HepG2 (cell line): ENCODE measurements around the gene TMIGD2. TPM values are rescaled to one million over a fixed set of nuclear protein-coding genes. Genes with fewer than 3 reads are reported as not detected.
A peak's percentile ranks its signal among the peaks of the same experiment; 100 is the strongest.

Experiments used
- ATF7-NPFF ChIP-seq: sonication (generic); formaldehyde crosslinking; IDR thresholded peaks from 2 replicates; pipeline ENCODE4 v1.8.1; 2023; ENCODE audit warnings: mild to moderate bottlenecking, low read depth, missing genetic modification reagents, moderate library complexity
- FOXP1 ChIP-seq, 2 experiments: fragments of 450-650 bp in 1 of 2; IDR thresholded peaks; 2 replicates each; pipeline ENCODE4 v1.6.1; 2017 to 2018; ENCODE audit warnings: antibody characterized with exemption in 1 of 2
- GTF2F1 ChIP-seq: fragments of 150-350 bp; IDR thresholded peaks from 2 replicates; pipeline ENCODE4 v1.6.1; 2014; ENCODE audit warnings: low read length
- HNF4A ChIP-seq: sonication (generic); formaldehyde crosslinking; IDR thresholded peaks from 2 replicates; pipeline ENCODE4 v1.4.0; 2020; ENCODE audit warnings: missing genetic modification reagents
- HNF4G ChIP-seq, 2 experiments: sonication (generic) in 1 of 2; formaldehyde crosslinking in 1 of 2; IDR thresholded peaks; 2 replicates each; pipeline versions ENCODE4 v1.4.0 to v1.6.1; 2011 to 2020; ENCODE audit warnings: borderline replicate concordance in 2 of 2, low read depth in 2 of 2, mild to moderate bottlenecking in 2 of 2, low read length in 1 of 2, missing genetic modification reagents in 1 of 2, moderate library complexity in 1 of 2
- KLF16 ChIP-seq, 2 experiments: sonication (generic) in 1 of 2; formaldehyde crosslinking in 1 of 2; IDR thresholded peaks; 2 replicates each; pipeline versions ENCODE4 v1.6.1 to v1.8.0; 2016 to 2023; ENCODE audit warnings: missing genetic modification reagents in 2 of 2, missing compliant biosample characterization in 1 of 2
- MXD3 ChIP-seq: IDR thresholded peaks from 2 replicates; pipeline ENCODE4 v1.6.1; 2016; ENCODE audit warnings: mild to moderate bottlenecking, missing biosample characterization, missing genetic modification reagents
- NFIB ChIP-seq: sonication (generic); formaldehyde crosslinking; IDR thresholded peaks from 2 replicates; pipeline ENCODE4 v1.9.0; 2021; ENCODE audit warnings: missing genetic modification reagents, mild to moderate bottlenecking, borderline replicate concordance
- PHF5A ChIP-seq: IDR thresholded peaks from one replicate; pipeline ENCODE4 v1.6.1; 2018; ENCODE audit warnings: low read depth, missing genetic modification reagents; ENCODE audit not compliant: unreplicated experiment
- RCOR2 ChIP-seq: IDR thresholded peaks from 2 replicates; pipeline ENCODE4 v1.6.1; 2016; ENCODE audit warnings: missing biosample characterization, missing genetic modification reagents
- SIN3B ChIP-seq: fragments of 150-350 bp; IDR thresholded peaks from 2 replicates; pipeline ENCODE4 v1.6.1; 2014; ENCODE audit warnings: low read length
- SOX13 ChIP-seq, 3 experiments: fragments of 450-650 bp in 1 of 3; sonication (generic) in 1 of 3; formaldehyde crosslinking in 1 of 3; IDR thresholded peaks in 2 of 3; conservative IDR thresholded peaks in 1 of 3; 2 replicates each; pipeline versions ENCODE4 v1.5.0 to v1.6.1; 2016 to 2020; ENCODE audit warnings: antibody characterized with exemption in 1 of 3, mild to moderate bottlenecking in 1 of 3, missing compliant biosample characterization in 1 of 3, missing genetic modification reagents in 1 of 3, moderate library complexity in 1 of 3
- TEAD2 ChIP-seq: sonication (generic); formaldehyde crosslinking; IDR thresholded peaks from 2 replicates; pipeline ENCODE4 v1.9.0; 2021; ENCODE audit warnings: missing genetic modification reagents
- ZNF142 ChIP-seq: sonication (generic); formaldehyde crosslinking; IDR thresholded peaks from 2 replicates; pipeline ENCODE4 v1.4.0; 2020; ENCODE audit warnings: missing genetic modification reagents
- ZNF296 ChIP-seq: sonication (generic); formaldehyde crosslinking; conservative IDR thresholded peaks from 2 replicates; pipeline ENCODE4 v1.5.0; 2020; ENCODE audit warnings: mild to moderate bottlenecking, missing genetic modification reagents
- ZNF430 ChIP-seq: sonication (generic); formaldehyde crosslinking; IDR thresholded peaks from 2 replicates; pipeline ENCODE4 v1.9.0; 2021; ENCODE audit warnings: mild to moderate bottlenecking, missing genetic modification reagents
- ZSCAN30 ChIP-seq: sonication (generic); formaldehyde crosslinking; IDR thresholded peaks from 2 replicates; pipeline ENCODE4 v1.5.0; 2020; ENCODE audit warnings: mild to moderate bottlenecking, missing genetic modification reagents
- polyA plus RNA-seq, 8 experiments: library from polyadenylated mRNA; depleted of rRNA in 3 of 8; stranded (reverse) in 7 of 8; unstranded in 1 of 8; fragments of >200 nt; fragmentation: Illumina TruSeq in 4 of 8; extraction: Trizol in 4 of 8; gene quantifications; 2 replicates each; pipeline versions ENCODE4 v1.2.1 to v1.2.3, GENCODE V29; 2011 to 2016; ENCODE audit warnings: low read depth in 4 of 8, missing spikeins in 1 of 8, mixed read lengths in 1 of 8; ENCODE audit not compliant: insufficient read depth in 1 of 8
- total RNA-seq, 5 experiments: library from RNA; depleted of rRNA; stranded (reverse); fragments of >200 nt; fragmentation: Illumina TruSeq; extraction: Trizol; gene quantifications; 2 replicates each; pipeline ENCODE4 v1.2.3, GENCODE V29; 2016; ENCODE audit warnings: low read depth in 1 of 5
- TF ChIP-seq, protein P1 (sequence below): sonication (generic); formaldehyde crosslinking; conservative IDR thresholded peaks from 2 replicates; pipeline ENCODE4 v1.4.0; 2020; ENCODE audit warnings: mild to moderate bottlenecking, missing genetic modification reagents, moderate library complexity

Gene TMIGD2
- total and polyA plus RNA-seq, 2 of the 13 experiments (the other 11 are each of a cell fraction or from before 2014, with no cell fraction given) = 0.11 to 1.0 TPM

DNA sequence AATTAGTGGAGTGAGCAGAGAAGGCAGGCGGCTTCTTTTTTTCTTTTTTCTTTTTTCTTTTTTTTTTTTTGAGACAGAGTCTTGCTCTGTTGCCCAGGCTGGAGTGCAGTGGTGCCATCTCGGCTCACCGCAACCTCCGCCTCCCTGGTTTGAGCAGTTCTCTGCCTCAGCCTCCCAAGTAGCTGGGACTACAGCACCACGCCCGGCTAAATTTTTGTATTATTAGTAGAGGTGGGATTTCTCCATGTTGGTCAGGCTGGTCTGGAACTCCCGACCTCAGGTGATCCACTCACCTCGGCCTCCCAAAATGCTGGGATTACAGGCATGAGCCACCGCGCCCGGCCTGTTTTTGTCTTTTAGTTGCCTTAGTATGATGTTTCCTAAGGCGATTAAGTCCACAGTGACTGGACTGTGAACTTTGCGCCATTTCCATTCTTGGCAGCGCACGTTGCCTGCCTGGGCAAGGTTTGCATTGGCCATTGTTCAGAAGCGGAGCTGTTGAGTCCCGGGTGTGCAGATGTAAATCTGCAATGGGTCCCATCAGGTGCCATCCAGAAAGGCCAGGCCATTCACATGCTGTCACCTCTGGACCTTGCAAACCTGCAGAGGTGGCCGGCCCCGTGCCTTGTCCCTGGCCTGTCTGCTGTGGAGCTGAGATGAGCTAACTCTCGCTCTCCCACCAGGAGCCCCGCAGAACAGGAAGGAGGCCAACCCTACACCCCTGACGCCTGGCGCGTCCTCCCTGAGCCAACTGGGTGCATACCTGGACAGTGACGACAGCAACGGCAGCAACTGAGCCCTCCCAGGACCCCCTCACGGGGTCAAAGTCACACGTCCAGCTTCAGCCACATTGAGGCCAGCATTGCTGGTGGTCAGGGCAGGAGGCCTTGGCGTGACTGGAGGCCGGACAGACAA is 34.0 kb downstream of the TMIGD2 start (continued):
- TF ChIP-seq MXD3 (CRISPR knock-in tag) = no peak
- TF ChIP-seq ZNF296 (CRISPR knock-in tag) = no peak
- TF ChIP-seq ATF7-NPFF = no peak
- TF ChIP-seq TEAD2 = no peak
- TF ChIP-seq SOX13 (IDR thresholded peaks at IDR 0.05) = peak; percentile 43; the same call in 1 of the 2 replicates
- peak in 1 of 2 experiments; percentile 63; a peak in 2 of 4 replicates for TF ChIP-seq SOX13 (CRISPR knock-in tag; conservative IDR thresholded peaks at IDR 0.05 in 1 of 2, IDR thresholded peaks at IDR 0.05 in 1 of 2)
- TF ChIP-seq HNF4A = peak; percentile 72
- TF ChIP-seq ZNF142 (CRISPR knock-in tag) = no peak
- no peak for TF ChIP-seq RCOR2 (CRISPR knock-in tag)
- TF ChIP-seq ZSCAN30 (CRISPR knock-in tag) = no peak
- 0 out of 2 replicates have a peak, but pooled peaks have one; percentile 27 for TF ChIP-seq HNF4G (IDR thresholded peaks at IDR 0.05; ENCODE audit: borderline replicate concordance, low read depth, low read length)
- TF ChIP-seq HNF4G (CRISPR knock-in tag; IDR thresholded peaks at IDR 0.05; ENCODE audit: borderline replicate concordance, low read depth) = no peak
- TF ChIP-seq ZNF430 (CRISPR knock-in tag) = no peak
- TF ChIP-seq NFIB (CRISPR knock-in tag) = no peak
- no peak for TF ChIP-seq PHF5A (CRISPR knock-in tag)
- TF ChIP-seq GTF2F1 = no peak
- TF ChIP-seq KLF16 (CRISPR knock-in tag; IDR thresholded peaks at IDR 0.05) = no peak
- TF ChIP-seq SIN3B = no peak
- TF ChIP-seq, protein P1, sequence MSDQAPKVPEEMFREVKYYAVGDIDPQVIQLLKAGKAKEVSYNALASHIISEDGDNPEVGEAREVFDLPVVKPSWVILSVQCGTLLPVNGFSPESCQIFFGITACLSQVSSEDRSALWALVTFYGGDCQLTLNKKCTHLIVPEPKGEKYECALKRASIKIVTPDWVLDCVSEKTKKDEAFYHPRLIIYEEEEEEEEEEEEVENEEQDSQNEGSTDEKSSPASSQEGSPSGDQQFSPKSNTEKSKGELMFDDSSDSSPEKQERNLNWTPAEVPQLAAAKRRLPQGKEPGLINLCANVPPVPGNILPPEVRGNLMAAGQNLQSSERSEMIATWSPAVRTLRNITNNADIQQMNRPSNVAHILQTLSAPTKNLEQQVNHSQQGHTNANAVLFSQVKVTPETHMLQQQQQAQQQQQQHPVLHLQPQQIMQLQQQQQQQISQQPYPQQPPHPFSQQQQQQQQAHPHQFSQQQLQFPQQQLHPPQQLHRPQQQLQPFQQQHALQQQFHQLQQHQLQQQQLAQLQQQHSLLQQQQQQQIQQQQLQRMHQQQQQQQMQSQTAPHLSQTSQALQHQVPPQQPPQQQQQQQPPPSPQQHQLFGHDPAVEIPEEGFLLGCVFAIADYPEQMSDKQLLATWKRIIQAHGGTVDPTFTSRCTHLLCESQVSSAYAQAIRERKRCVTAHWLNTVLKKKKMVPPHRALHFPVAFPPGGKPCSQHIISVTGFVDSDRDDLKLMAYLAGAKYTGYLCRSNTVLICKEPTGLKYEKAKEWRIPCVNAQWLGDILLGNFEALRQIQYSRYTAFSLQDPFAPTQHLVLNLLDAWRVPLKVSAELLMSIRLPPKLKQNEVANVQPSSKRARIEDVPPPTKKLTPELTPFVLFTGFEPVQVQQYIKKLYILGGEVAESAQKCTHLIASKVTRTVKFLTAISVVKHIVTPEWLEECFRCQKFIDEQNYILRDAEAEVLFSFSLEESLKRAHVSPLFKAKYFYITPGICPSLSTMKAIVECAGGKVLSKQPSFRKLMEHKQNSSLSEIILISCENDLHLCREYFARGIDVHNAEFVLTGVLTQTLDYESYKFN (CRISPR knock-in tag) = 0 out of 2 replicates have a peak, but pooled peaks have one; percentile 27
- TF ChIP-seq FOXP1 (IDR thresholded peaks at IDR 0.05) = no peak
- no peak for TF ChIP-seq FOXP1 (CRISPR knock-in tag; IDR thresholded peaks at IDR 0.05)
